Medulla oblongata (tissue), 1 donor: Measurements from ENCODE around the gene PER2.
"Not testable (repeated sequence)": the region's sequence is repeated elsewhere in the genome, so short reads cannot be mapped to it uniquely, and the experiment has no call there.

Experiments used
- DNase-seq: peaks from one replicate; pipeline ENCODE4 v3.0.0-alpha.2; 2015; ENCODE audit errors: extremely low spot score

PER2 gene, protein sequence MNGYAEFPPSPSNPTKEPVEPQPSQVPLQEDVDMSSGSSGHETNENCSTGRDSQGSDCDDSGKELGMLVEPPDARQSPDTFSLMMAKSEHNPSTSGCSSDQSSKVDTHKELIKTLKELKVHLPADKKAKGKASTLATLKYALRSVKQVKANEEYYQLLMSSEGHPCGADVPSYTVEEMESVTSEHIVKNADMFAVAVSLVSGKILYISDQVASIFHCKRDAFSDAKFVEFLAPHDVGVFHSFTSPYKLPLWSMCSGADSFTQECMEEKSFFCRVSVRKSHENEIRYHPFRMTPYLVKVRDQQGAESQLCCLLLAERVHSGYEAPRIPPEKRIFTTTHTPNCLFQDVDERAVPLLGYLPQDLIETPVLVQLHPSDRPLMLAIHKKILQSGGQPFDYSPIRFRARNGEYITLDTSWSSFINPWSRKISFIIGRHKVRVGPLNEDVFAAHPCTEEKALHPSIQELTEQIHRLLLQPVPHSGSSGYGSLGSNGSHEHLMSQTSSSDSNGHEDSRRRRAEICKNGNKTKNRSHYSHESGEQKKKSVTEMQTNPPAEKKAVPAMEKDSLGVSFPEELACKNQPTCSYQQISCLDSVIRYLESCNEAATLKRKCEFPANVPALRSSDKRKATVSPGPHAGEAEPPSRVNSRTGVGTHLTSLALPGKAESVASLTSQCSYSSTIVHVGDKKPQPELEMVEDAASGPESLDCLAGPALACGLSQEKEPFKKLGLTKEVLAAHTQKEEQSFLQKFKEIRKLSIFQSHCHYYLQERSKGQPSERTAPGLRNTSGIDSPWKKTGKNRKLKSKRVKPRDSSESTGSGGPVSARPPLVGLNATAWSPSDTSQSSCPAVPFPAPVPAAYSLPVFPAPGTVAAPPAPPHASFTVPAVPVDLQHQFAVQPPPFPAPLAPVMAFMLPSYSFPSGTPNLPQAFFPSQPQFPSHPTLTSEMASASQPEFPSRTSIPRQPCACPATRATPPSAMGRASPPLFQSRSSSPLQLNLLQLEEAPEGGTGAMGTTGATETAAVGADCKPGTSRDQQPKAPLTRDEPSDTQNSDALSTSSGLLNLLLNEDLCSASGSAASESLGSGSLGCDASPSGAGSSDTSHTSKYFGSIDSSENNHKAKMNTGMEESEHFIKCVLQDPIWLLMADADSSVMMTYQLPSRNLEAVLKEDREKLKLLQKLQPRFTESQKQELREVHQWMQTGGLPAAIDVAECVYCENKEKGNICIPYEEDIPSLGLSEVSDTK (N-terminal part only)

DNA sequence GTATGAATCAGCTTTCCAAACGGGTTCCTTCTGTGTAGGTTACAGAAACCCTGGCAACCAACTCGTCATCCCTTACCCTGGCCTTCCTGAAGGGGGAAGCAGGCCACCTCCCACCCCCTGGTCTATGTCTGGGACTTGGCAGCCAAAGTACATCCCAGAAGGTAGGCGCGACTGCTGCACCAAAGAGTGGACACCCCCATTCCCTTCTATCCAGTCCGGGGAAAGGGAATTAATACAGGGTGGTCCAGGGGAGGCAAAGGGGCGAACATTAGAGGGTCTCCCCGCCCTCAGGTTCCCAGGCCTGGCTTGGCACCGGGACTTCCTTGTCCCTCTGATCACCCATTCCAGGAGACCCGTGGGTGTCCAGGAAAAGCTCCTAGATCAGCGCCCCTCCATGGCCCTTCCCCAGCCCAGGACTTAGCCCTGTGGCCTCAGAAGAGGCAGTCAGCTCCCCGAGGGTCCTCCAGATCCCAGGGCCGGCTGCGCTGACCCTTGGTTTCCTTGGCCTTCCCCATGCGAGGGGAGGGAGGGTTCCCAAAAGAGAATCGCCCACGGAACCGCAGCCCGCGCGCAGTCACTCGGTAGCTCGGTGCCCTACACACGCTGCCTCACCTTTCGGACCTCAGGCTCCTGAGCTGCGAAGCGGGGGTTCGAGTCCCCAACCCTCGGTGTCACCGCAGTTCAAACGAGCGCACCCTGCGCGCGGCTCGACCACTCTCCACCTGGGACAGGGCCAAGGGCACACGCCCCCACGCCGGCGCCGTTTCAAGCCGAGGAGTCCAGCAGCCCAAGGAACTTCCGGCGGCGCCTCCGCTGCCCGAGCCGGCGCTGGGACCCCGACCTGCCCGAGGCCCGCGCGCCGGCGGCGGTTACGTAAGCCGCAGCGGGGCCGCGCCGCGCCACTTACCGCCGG lies at the start of gene PER2:
TSS of gene PER2 (minus strand) at position 874 of the 913 bp plus-strand sequence. CDS start 10,674 bp downstream, outside the sequence.
- DNase-seq: peak; percentile 83

DNA sequence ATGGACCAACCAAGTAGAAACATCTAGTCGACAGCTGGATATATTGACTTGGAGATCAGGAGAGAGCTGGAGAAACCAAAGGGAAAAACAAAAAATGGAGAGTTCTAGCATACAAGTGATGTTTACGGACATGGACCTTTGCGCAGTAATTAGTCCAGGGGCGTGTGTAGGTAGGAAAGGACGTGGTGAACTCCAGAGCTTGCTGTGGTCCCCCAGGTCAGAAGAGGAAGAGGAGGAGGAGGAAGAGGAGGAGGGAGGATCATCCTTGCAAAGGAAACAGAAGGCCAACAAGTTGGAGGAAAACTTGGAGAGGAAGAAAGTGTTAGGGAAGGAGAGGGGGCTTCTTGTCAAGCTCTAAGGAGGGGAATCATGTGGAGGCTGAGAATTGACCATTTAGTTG lies 49.4 kb upstream of the PER2 start:
- DNase-seq: no peak

DNA sequence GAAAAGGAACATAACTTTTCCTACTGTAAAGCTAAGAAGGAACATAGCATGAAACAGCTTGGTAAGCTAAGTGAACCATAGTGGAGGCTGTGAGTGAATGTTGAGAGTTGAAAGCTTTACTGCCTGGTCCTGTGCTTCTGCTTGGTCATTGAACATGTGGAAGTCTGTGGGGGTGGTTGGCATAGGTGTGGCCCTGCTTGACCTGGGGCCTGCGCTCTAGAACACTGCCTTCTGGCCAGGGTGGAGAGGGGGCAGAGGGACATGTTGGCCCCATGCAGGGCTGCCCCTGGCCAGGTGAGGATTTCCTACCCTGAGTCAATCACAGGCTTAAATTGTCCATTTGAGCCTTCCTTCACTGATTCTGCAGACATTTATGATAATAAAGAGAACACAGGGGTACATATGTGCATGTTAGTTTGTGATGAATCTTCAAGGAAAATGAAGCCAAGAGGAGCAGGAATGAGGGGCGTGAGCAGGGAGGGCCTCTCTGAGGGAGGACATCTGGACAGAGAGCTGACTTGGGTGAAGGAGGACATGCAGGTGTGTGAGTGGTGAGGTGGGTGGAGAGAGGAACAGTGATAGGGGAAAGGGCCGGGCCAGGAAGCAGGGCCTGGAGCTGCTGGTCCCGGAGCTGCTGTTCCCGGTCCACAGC lies 48.5 kb upstream of the PER2 start:
- no peak for DNase-seq

DNA sequence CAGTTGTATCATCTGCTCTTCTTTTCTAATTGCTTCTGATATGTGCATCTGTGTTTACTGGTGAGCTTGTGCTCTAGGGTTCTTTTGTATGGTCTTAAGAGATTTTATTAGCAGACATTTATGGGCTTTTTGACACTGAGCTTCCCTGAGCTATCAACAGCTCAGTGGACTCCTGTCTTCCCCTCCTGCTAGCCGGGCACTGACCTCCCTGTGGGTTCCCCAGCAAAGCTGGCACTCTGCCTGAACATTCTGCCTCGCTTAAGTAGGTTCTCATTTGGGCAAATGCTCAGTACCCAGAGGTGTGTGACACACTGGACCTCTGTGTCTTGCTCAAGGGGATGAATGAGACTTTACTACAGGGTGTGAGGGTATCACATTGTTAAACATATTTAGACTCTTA lies 47.7 kb upstream of the PER2 start:
- peak; percentile 40 for DNase-seq

DNA sequence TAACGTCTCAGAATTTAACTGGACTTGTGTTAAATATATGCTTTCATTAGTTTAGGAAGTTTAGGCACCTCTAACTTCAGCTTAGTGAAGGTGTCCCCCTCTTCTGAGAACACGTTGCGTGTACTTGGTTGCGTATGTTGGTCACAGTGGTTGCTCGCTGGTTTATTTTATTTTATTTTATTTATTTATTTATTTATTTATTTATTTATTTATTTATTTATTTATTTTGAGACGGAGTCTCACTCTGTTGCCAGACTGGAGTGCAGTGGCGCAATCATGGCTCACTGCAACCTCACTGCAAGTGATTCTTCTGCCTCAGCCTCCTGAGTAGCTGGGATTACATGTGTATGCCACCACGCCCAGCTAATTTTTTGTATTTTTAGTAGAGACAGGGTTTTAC lies 47.2 kb upstream of the PER2 start:
- DNase-seq: not testable (repeated sequence)

DNA sequence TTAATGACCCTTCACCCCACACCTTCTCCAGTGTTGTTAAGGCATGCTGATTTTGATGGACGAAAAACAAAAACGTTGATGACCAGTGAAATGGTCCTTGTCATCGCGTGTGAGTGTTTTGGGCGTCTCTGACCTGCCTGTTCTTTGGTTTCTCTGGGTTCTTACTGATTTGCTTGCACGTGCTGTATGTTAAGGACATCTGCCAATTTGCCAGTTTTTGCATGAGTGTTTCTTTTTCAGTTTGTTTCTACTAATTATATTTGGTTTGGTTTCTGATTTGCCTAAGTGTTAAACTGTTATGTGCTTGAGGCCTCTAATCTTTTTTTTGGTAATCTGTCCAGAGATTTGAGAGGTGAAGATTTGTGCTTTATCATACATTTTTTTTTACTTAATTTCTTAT lies 46.5 kb upstream of the PER2 start:
- DNase-seq: no peak

DNA sequence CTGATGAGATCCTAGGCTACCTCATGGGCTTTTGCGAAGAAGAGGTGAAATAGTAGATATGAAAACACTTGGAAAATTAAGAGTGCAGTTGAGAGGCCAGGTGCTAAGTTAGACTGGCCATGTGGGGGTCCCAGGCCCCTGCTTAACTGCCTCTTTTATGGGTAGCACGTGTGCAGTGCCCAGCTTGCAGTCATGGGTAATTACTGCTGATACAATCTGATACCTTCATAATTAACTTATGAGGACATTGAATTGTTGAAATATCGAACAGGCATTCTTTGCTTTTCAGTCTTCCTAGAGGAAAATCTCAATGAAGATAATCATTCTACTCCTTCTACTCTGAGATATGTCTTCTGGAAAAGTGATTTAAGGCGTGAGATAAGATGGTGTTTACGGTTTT lies 43.5 kb upstream of the PER2 start:
- no peak for DNase-seq

DNA sequence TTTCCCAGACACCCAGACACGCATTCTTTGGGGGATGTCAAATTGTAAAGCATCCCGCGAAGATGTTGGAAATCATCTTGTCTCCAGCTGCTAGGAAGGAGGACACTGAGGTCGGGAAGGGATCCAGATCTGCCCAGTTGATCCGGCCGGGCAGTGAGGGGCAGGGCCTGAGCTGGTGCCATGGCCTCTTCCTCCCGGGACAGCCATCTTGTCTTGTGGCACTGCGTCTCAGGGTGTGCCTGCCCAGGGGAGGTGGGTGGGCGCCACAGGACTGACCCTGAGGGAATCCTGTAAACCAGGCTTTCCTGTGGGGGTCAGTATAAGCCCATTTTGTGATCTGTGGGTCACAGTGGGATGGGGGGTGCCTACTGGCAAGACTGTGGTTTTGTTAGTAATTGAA lies 42.0 kb upstream of the PER2 start:
- DNase-seq: no peak

DNA sequence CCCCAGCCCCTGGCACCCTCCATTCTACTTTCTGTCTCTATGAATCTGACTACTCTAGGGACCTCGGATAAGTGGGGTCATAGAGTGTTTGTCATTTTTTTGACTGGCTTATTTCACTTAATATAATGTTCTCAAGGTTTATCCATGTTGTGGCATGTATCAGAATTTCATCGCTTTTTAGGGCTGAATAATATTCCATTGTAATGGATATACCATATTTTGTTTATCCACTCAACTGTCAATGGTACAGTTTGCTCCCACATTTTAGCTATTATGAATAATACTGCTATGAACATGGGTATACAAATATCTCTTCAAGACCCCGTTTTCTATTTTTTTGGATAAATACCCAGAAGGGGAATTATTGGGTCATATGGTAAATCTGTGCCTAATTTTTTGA lies 39.3 kb upstream of the PER2 start:
- DNase-seq: no peak

DNA sequence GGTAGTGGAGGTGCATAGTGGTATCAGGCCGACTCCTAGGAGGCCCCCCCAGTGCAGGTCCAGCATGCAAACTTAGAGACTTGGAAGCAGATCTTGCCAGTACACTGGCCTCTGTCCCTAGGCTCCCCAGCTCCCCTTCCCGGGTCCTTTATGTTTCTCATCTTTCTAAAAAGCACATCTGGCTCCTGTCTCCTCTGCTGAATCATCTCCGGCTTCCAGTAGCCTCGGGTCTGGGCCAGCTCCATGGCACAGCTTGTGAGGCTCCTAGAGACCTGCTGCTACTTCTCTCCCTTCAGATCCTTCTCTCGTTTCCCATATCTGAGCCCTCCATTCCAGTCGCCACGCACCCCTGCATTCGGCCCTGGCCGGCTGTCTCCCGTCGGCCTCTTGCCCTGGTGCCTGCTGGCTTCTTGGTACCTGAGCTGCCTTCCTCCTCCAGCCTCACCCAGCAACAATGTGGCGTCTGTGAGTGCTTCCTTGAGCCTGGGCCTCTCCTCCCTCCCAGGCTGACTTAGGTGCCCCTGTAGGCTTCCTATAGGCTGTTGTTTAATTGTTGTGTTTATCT lies 38.5 kb upstream of the PER2 start:
- no peak for DNase-seq

DNA sequence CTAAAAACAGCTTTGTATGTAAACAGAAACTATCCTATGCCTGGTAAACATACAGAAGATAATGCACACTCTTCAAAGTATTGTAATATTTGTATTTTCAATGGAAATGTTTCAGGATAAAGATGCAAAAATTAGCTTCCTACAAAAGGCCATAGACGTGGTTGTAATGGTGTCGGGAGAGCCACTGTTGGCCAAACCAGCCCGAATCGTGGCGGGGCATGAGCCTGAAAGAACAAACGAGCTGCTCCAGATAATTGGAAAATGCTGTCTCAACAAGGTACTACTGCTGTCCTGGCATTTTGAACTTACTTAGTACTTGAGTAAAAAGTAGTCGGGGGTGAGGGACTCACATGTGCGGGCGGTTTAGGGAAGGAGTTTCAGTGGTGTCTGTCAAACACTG lies 37.3 kb upstream of the PER2 start:
- no peak for DNase-seq

DNA sequence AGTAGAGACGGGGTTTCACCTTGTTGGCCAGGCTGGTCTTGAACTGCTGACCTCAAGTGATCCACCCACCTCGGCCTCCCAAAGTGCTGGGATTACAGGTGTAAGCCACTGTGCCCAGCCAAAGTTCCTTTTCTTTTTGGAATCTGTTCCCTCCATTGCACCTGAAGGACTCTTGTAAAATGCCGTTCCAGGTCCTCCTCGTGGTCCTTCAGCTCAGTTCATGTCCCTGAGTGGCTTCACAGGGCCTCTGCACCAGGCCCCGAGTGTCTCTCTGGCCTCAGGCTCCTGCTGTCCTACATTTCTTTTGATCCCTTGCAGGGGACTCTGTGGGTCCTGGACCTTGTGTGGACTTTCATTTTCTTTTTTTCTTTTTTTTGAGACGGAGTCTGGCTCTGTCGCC lies 35.8 kb upstream of the PER2 start:
- DNase-seq: not testable (repeated sequence)

DNA sequence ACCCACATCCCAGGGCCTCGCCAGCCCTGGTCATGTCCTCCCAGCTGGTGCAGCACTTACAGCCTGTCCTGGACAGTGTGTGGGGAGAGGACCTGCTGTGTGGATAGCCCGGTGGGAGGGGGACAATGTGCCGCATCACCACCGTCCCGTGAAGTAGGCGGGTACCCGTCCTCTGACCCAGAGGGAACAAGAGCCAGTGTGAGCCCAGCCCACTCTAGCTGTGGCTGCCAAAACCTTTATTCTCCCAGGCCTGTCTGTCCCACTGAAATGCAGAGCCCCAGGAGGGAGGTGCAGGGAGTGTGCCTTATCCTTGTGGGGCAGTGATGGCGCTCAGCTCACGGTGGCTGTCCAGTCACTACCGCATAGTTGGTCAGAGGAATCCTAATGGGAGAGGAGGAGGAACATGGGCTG lies 33.6 kb upstream of the PER2 start:
- no peak for DNase-seq

DNA sequence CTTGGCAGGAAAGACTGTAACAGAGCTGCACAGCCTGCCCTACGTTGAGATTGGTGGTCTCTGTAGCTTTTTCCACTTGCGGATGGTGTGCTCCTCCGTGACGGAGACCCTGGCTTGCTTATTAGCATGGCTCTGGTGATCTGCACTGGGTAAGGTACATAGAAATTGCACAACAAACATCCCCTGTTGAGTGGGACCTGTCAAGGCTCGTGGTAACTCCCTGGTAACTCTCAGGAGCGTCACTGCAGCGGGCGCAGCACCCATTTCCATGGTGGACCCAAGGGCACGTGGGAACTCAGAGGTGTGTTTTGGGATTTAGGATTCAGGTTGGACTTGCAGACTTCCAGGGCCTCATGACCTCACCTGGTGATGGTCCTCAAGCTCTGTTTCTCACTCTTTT lies 33.1 kb upstream of the PER2 start:
- DNase-seq: no peak

DNA sequence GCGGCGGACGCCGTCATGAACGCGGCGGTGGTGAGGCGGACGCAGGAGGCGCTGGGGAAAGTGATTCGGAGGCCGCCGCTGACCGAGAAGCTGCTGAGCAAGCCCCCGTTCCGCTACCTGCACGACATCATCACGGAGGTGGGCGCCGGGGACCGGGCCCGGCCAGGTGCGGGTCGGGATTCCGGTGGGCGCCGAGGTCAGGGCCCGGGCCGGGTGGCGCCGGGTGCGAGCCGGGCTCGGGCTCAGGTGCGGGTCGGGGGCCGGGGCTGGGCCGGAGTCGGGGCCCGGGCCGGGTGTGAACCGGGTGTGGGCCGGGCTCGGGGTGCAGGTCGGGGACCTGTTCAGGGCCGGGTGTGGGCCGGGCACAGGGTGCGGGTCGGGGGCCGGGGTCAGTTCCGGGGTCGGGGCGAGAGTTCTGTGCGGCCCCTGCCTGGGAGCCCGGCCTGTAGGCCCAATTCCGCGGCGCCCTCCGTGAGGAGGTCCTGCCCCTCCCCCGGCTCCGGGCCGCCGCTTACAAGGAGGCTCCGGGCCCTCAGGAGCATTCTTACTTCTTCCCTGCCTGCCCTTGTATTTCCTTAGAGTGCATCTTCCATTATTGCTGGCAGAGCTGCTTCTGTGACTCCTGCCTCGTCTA lies 32.4 kb upstream of the PER2 start:
- DNase-seq: no peak

DNA sequence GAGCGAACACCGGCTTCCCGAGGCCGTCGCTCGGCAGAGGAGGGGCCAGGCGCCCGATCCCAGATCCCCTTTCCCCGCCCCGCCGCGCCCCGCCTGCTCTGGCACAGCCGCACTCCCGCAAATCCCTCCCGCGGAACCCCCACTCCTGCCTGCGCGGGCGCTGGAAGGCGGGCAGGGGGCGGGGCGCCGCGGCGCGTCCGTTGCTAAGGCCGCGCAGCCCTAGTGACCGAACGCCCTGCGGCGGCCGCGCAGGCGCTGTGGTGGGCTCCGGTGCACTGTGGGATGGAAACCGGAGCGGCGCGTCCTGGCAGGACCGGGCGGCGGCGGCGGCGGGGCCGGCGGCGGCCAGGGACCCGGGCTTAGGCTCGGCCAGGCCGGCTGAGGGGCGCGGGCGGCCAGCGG lies 31.8 kb upstream of the PER2 start, which contains the start of gene TRAF3IP1:
TSS of gene TRAF3IP1 (plus strand) at position 273 of the 402 bp plus-strand sequence. CDS start 145 bp downstream, outside the sequence.
- DNase-seq: peak; percentile 93

DNA sequence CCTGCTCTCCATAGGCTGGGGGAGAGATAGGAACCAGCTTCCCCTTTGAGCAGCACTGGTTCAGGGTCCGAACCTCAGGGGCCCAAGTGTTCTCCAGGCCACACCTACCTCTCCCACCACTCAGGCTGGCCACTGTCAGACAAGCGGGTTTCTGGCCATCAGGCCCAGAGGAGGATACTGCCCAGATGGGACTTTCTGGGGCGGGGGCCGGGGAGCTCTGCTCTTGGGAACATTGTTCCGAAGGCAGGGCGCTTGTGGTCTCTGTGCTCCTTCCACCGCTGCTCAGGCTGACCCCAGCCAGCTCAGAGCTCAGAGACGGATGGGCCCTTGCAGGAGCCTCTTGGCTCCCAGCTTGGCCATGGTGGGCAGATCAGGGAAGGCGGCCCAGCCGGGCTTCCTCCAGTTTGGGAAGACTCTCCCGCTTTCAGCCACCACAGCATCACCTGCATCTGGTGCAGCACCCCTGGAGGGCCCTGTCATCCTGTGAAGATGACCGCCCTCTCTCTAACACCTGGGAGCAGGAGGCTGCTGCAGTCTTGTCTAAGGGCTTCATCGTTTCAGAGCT lies 26.7 kb upstream of the PER2 start:
- DNase-seq: no peak

DNA sequence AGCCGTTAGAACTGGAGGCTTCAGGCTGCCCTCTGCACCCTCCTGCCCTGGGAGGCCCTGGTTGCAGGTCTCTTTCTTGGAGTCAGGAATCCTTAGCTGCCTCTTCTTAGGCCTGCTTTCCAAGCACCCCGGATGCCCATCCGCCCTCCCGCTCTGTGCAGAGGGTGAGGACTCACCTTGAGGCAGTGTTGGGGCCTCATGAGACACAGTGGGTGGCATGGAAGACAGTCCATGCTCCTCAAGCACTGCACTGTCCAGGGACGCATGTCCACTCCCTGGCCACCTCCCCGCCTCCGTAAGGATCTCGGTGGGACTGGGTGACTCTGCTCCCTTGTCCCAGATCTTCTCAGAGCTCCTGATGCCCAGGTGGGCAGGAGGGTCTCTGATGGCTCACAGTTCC lies 26.2 kb upstream of the PER2 start:
- no peak for DNase-seq

DNA sequence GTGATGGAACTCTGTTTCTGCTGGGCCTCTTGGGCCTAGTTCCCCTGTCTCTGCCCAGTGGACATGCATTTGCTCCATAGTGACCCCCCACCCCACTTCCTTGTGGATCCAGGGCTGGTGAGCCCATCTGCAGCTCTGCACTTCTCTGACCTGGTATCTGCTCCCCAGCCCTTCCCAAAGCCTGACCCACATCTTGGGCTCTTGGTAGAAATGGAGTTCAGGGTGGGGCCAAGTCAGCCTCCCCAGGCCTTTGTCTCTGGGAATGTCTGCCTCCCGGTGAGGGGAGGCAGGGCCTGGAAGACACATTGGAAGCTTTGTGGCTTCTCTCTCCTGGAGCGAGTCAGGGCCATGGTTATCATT lies 25.6 kb upstream of the PER2 start:
- no peak for DNase-seq
